Measurements from ENCODE around the gene NDC80. TPM values are rescaled to one million over a fixed set of nuclear protein-coding genes. Genes with fewer than 3 reads are reported as not detected.
A peak's percentile ranks its signal among the peaks of the same experiment; 100 is the strongest.

Gene NDC80
- total and polyA plus RNA-seq, 9 of the 15 experiments (the other 6 are each of a cell fraction or from before 2014, with no cell fraction given): 65.2 to 97.9 (median 83.3) TPM

- no peak for TF ChIP-seq ZBTB40 (IDR thresholded peaks at IDR 0.05)
- TF ChIP-seq ZBTB40 (CRISPR knock-in tag; IDR thresholded peaks at IDR 0.05): no peak
- TF ChIP-seq ZNF584 (CRISPR knock-in tag; IDR thresholded peaks at IDR 0.05; ENCODE audit: low read depth): no peak
- 0 out of 2 replicates have a peak, but pooled peaks have one; percentile 18 for TF ChIP-seq ARID2 (IDR thresholded peaks at IDR 0.05)
- TF ChIP-seq ZNF586 (CRISPR knock-in tag; conservative IDR thresholded peaks at IDR 0.05): no peak
- TF ChIP-seq SMARCC2 (IDR thresholded peaks at IDR 0.05; ENCODE audit: low read depth): no peak
- TF ChIP-seq SNRNP70 (optimal IDR thresholded peaks at IDR 0.05; ENCODE audit: low read depth, low read length): no peak
- TF ChIP-seq STAT6 (CRISPR knock-in tag; IDR thresholded peaks at IDR 0.05): no peak
- no peak for TF ChIP-seq THRAP3 (IDR thresholded peaks at IDR 0.05; ENCODE audit: borderline replicate concordance)
- no peak for TF ChIP-seq RAD51 (IDR thresholded peaks at IDR 0.05; ENCODE audit: borderline replicate concordance, low read depth)
- no peak for TF ChIP-seq CHCHD3 (CRISPR knock-in tag; IDR thresholded peaks at IDR 0.05)
- no peak for TF ChIP-seq HNRNPLL (IDR thresholded peaks at IDR 0.05; ENCODE audit: low read depth, low read length, poor library complexity, severe bottlenecking)
These were observed 1.8 kb upstream of the NDC80 start (continued) for GRCh38 chr18:2569338-2570207.

Measured in K562 (cell line).